Fibroblast of the aortic adventitia (primary cell): ENCODE results near the gene RBMX. TPM values are rescaled to one million over a fixed set of nuclear protein-coding genes. Genes with fewer than 3 reads are reported as not detected.

Experiments used
- DNase-seq: peaks from one replicate; pipeline ENCODE4 v3.0.0-alpha.2; 2010; ENCODE audit warnings: low read depth
- H3K4me3 ChIP-seq: 2 replicates; pipeline ENCODE4 v1.5.1; 2011; ENCODE audit warnings: low read depth, mild to moderate bottlenecking, control low read depth, low read length, moderate library complexity
- total RNA-seq: library from RNA; depleted of rRNA; stranded (reverse); fragments of >200 nt; gene quantifications from 2 replicates; pipeline ENCODE4 v1.2.3, GENCODE V29; 2012; ENCODE audit warnings: low replicate concordance
- TF ChIP-seq, protein P1 (sequence below): IDR thresholded peaks from 2 replicates; pipeline ENCODE4 v1.5.1; 2011; ENCODE audit warnings: mild to moderate bottlenecking, low read length, control low read depth, inconsistent platforms; ENCODE audit not compliant: insufficient read depth

The RBMX gene
- total RNA-seq, 1 donor: 245 TPM

DNA sequence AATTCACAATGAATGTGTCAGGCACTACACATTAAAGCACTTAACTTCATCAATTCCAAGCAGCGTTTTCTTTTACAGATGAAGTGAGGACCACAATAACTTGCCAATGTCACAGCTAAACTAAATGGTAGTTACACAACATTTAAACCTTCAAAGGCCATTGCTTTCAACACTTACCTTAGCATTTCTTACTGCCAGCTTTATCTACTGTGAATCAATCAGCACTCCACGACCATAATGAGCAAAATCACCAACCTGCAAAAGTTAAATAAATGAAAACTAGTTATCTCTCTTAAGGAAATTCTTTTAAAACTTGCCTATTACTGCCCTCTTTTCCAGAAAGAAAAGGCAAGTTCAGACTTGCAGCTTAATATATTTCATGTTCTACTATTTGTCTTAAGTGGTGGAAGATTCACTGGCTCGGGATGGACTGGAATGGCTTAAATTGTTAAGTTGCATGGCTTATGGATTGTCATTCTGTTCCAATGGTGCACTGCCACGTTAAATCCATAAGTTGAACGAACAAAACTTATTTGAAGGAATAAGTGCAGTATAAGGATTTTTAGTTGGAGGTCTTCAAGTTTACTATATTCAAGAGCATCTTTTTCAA is 8.3 kb downstream of the RBMX start:
- no peak for DNase-seq
- no peak overlapping the region for H3K4me3 ChIP-seq
- TF ChIP-seq, protein P1, sequence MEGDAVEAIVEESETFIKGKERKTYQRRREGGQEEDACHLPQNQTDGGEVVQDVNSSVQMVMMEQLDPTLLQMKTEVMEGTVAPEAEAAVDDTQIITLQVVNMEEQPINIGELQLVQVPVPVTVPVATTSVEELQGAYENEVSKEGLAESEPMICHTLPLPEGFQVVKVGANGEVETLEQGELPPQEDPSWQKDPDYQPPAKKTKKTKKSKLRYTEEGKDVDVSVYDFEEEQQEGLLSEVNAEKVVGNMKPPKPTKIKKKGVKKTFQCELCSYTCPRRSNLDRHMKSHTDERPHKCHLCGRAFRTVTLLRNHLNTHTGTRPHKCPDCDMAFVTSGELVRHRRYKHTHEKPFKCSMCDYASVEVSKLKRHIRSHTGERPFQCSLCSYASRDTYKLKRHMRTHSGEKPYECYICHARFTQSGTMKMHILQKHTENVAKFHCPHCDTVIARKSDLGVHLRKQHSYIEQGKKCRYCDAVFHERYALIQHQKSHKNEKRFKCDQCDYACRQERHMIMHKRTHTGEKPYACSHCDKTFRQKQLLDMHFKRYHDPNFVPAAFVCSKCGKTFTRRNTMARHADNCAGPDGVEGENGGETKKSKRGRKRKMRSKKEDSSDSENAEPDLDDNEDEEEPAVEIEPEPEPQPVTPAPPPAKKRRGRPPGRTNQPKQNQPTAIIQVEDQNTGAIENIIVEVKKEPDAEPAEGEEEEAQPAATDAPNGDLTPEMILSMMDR: no peak

DNA sequence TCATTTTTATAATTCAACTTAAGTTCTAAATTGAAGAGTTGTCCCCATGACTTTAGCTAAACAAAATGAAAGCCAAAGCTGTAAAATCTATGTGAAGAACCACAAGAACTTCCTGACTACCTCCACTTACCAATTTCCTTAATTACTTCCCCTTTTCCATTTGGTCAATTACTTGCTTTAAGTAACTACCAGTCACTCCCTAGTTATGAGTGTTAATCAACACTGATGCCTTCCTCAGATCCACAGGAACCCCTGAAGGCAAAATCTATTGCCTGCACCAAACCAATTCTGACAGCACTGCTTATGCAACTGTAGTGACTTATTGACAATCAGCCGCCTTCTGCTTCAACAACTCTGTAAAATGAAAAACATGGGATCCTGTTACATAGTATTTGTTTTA is 10.5 kb downstream of the RBMX start:
- H3K4me3 ChIP-seq: no peak overlapping the region
- TF ChIP-seq, protein P1: no peak
- DNase-seq: no peak

DNA sequence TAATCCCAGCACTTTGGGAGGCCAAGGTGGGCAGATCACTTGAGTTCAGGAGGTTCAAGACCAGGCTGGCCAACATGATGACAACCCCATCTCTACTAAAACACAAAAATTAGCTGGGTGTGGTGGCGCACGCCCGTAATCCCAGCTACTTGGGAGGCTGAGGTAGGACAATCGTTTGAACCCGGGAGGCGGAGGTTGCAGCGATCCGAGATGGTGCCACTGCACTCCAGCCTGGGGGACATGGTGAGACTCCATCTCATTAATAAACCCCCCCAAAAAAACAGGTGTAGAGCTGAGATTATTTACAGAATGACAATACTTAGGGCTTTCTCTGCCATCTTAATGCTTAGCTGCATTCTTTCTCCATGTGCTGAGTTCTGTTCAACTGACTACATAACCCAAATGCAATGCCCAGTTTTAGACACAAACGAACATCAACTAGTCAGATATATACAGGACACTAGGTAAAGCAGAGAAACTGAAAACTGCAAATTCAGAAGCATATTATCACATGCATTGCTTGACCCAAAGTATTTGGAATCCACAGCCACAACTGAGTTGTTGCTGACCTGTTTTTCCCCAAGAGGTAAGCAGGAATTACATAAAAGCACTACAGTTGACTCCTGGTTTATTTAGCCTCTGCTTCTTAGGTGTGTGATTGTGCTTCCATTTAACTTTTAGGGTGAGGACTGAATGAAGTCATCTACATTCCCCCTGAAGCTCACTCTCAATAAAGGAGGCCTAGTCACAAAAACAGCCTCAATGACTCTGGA is 12.1 kb downstream of the RBMX start:
- no peak for DNase-seq
- H3K4me3 ChIP-seq: no peak overlapping the region
- TF ChIP-seq, protein P1: no peak

DNA sequence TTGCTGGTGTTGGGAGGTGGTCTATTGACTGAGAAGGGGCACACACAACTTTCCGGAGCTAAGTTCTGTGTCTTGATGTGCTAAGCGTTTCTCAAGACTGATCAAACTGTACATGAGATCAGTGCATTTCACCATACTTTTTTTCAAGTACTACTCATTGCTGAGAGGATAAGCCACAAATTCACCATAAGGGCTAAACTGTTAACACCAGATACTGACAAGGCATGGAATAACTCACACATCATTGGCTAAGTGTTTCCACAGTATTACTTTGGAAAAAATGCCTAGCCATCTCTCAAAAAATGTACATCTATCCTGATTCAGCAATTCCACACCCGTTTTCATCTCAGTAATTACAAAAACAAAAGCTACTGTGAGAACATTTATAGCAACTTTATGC is 13.0 kb downstream of the RBMX start:
- peak; percentile 33 for DNase-seq
- H3K4me3 ChIP-seq: no peak overlapping the region
- TF ChIP-seq, protein P1: no peak

DNA sequence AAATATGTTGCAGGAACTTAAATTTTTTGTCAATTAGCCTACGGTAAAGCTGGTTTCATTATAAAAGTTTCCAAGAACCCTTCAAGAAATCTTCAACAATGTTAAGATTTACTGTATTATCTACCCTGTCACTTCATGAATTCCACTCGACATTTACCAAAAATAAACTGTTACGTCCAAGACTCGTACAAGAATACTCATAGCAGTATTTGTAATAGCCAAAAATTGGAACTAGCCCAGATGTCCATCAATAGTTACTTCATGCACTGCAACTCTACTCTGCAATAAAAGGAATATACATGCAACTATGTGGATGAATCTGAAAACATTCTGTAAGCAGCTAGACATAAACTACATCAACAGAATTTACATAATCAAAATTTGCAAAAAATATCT is 13.4 kb downstream of the RBMX start:
- TF ChIP-seq, protein P1: no peak
- peak; percentile 73 for DNase-seq

DNA sequence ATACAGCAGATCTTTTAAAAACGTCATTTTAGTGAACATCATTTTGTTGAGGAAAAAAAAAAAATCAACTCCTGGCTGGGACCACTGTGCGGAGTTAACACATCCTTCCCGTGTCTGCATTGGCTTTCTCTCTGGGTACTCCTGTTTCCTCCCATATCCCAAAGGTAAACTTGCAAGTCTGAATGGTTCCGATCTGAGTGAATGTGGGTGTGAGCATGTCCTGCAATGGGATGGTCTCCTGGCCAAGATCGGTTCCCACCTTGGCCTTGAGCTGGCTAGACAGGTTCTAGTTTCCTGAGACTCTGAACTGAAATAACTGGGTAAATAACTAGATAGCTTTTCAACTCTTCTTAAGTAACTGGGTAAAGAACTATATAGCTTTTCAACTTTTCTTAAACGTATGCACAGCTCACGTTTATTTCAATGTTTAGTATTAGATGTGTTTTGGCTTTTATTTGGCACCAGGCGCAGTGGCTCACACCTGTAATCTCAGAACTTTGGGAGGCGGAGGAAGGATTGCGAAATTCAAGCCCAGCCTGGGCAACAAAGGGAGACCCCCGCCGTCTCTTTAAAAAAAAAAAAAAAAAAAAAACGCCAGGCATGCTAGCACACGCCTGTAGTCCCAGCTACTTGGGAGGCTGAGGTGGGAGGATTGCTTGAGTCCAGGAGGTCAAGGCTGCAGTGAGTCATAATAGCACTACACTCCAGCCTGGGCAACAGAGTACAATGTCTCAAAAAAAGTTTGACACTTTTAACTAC is 14.0 kb downstream of the RBMX start:
- no peak overlapping the region for H3K4me3 ChIP-seq
- TF ChIP-seq, protein P1: no peak
- no peak for DNase-seq

More for the DNA sequence above, 13.4 kb downstream of the RBMX start:
- H3K4me3 ChIP-seq: no peak overlapping the region
